ENCODE data around the gene ERAL1.
"Not testable (repeated sequence)": the region's sequence is repeated elsewhere in the genome, so short reads cannot be mapped to it uniquely, and the experiment has no call there.

Gene ERAL1

GRCh38 chr17:28855336-28855679 is 492 bp downstream of the ERAL1 start:
- DNase-seq = no peak

GRCh38 chr17:28856028-28856574 is 1.3 kb downstream of the ERAL1 start:
- DNase-seq = no peak

- no peak for DNase-seq
These were observed 3.3 kb downstream of the ERAL1 start for GRCh38 chr17:28857905-28858800.

DNA sequence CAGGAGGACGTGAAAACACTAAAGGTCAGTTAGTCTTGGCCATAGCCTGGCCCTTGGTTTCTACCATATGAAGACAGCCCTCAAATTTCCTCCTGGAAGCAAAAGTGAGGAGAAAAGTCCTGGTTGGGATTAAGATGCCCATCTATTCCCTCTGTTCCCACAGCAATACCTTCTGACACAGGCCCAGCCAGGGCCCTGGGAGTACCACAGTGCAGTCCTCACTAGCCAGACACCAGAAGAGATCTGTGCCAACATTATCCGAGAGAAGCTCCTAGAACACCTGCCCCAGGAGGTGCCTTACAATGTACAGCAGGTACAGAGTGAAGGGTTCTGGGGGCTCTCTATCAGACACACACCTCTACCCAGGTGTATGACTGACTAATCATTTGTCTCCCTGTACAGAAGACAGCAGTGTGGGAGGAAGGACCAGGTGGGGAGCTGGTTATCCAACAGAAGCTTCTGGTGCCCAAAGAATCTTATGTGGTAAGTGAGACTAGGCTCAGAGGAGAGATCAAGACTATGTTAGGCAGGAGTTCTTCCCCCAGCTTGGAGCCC is 4.1 kb downstream of the ERAL1 start:
- no peak for DNase-seq

- no peak for DNase-seq
These were observed 5.6 kb downstream of the ERAL1 start for GRCh38 chr17:28860363-28860808.

DNA sequence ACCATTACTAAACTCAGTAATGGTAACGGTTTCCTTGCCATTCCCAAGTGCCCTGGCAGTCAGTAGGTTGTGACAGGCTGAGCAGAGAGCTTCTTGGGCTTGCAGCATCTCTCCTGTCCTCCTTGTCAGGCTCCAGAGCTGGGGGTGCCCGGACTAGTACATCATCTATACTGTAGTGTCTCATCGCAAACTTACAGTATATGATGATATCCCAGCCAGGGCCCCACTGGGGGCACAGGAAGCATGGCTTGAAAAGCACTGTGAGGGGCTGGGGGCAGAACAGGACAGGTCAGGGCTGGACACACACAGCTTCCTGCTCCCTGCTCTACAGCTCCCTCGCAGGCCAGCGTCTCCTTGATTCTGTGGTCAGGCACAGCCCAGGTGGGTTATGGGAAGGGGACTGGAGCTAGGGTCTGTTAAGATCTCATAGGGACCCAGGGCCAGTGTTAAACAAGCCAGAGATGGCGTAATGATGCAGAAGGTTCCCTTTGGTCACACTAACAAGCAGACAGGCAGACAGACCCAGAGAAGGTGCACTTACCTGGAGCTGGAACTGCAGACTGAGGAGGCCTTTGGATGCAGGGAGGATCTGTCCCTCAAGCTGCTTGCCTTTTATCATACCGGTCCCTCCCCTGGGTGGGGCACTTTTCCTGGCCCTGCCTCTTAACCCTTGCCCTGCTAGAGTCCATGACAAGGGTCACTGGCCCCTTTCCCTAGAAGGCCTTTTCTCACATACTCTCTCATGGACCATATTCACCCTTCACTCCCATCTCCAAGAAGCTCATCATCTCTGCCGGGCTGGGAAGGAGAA is 6.8 kb downstream of the ERAL1 start:
- DNase-seq = no peak

GRCh38 chr17:28862561-28862960 is 7.7 kb downstream of the ERAL1 start:
- DNase-seq = no peak

DNA sequence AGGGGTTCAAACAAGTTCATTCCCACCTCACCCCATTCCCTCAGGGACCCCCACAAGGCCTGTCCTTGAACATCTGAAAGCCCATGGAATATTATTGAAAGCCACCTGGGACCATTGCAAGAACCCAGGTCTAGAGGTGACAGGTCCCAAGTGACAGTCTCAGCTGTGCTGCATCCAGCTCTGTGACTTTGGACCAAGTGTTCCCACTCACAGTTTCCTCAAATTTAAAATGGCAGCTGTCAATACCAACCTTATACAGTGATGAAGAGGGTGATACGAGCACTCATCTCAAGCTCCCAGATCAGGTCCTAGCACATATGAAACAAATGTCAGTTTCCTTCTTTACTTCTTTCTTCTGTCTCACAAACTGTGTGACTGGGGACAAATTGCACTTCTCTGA is 9.1 kb downstream of the ERAL1 start:
- no peak for DNase-seq

DNA sequence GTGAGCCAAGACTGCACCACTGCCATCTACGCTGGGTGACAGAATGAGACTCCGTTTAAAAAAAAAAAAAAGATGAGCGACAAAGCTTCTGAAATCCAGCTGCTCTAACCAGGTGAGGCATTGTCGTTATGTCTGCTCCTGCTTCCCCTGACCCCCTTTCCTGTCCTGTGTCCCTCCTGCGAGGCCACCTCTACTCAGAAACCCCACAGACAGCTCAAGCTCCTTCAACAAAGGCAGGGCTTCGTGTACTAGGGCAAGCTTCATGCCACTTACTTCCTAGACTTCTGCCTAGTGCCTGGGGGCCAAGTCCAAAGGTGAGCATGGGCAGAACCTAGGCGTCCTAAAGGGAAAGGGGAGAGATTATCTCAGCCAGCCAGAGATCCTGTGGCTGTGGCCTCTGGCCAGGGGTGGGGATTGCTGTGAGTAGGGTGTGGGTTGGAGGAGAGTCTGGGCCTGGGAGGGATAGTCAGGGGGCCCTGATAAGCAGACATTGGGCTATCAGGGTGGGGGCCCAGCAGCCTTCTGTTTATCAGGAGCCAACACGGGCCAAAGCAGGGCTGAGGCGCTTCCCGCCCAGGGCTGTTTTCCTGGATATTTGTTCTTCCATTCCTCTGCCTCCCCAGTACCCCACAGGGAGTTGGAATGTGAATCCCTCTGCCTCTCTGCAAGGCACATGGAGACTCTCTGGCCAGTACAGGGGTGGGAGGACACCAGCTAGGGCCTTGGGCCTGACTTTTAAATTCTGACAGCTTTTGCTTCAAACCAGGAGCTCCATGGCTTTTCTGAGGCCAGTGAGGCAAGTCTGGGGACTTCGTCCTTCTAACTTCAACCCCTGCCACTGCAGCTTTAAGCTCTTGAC is 10.4 kb downstream of the ERAL1 start:
- no peak for DNase-seq

- no peak for DNase-seq
These were observed 11.3 kb downstream of the ERAL1 start for GRCh38 chr17:28865946-28866752.

DNA sequence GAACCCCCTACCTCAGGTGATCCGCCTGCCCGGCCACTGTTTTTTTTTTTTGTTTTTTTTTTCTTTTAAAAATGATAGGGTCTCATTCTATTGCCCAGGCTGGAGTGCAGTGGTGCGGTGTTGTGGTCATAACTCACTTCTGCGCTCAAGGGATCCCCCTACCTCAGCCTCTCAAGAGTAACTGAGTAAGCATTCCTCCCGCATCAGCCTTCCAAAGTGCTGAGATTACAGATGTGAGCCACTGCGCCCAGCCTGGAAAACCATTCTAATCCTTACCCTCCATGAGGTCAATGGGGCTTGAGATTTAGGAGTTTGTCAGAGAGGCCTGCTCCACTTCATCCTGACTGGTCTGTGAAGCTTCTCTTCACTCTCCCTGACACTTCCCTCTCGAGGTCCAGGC is 12.5 kb downstream of the ERAL1 start:
- DNase-seq = no peak

DNA sequence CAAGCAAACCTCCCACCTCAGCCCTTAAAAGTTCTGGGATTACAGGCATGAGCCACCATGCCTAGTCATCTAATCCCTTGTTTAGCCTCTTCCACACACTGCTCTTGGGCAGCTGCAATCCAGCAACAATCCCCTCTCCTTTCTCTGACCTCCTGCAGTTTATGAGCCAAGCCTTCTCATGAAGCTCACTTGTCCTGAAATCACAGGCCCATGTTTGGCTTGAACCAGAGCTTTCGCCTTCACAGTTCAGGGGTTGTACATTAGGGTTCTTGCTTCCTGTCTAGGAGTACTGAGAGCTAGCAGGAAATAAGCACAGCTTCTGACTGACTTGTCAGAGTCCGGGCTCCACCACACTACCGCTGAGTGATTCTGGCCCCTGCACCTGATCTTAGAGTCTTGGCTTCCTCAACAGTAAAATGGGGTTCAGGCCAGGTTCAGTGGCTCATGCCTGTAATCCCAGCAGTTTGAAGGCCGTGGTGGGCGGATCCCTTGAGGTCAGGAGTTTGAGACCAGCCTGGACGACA is 16.3 kb downstream of the ERAL1 start:
- DNase-seq = peak; percentile 31

DNA sequence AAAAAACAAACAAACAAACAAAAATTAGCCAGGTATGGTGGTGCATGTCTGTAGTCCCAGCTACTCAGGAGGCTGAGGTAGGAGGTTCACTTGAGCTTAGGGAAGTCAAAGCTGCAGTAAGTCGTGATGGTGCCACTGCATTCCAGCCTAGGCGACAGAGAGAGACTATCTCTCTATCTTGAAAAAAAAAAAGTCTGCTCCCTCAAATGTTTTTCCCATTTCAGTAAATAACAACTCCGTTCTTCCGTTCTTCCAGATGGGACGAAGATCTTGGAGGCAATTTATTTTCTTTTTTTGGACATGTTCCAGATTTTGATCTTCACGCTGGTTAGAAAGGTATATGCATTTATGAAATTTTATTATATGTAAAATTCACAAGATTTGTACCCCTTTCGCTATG is 19.0 kb downstream of the ERAL1 start:
- no peak for DNase-seq

DNA sequence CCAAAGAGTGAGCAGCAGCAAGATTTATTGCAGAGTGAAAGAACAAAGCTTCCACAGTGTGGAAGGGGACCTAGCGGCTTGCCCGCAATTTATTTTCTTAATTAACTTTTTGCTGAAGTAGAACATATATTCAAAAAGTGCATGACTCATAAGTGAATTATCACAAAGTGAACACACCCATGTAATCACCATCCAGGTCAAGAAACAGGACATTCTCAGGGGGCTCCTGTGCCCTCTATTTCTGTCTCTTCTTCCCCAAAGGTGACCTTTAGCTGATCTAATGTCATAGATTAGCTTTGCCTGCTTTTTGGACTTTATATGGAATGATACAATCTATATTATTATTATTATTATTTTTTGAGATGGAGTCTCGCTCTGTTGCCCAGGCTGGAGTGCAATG is 19.9 kb downstream of the ERAL1 start:
- DNase-seq = no peak

- no peak for DNase-seq
These were observed 21.2 kb downstream of the ERAL1 start for GRCh38 chr17:28875848-28876550.

DNA sequence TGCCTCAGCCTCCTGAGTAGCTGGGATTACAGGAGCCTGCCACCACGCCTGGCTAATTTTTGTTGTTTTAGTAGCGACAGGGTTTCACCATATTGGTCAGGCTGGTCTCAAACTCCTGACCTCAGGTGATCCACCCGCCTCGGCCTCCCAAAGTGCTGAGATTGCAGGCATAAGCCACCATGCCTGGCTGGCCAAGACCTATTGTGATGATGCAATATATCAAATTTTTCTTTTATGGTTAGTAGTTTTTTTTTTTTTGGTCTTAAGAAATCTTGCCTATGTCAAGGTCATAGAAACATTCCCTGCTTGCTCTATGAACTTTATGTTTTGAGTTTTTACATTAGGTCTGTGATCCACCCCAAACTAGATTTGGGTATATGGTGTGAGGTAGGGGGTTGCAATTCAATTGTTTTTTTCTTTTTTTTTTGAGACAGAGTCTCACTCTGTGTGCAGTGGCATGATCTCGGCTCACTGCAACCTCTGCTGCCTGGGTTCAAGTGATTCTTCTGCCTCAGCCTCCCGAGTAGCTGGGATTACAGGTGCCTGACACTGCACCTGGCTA is 22.4 kb downstream of the ERAL1 start:
- DNase-seq = not testable (repeated sequence)

DNA sequence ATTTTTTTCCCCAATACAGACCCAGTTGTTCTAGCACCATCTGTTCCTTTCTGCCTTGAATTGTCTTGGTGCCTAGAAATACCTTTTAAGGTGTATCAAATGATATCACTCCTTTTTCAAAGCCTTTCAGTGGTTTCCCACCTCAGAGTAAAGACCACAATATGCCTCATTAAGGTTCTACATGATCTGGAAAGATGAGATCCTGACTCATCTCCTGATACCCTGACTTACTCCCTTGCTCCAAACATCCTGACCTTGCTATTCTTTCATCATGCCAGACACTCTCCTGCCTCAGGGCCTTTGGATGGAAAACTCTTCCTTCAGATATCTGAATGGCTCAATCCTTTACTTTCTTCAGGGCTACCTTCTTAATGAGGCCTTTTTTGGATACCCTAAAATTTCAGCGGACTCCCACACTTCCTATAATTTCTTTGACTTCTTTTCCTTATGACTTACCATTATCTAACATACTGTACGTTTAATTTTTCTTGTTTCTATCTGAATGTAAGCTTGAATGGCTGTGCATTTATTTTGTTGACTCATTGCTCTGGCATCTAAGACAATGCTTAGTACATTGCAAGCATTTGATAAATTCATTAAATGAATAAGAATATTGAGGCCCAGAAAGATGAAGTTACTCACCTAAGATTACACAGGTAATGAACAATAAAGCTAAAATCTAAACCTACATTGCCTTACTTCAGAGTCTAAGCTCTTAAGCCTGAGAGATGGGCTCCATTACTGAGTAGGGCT is 23.5 kb downstream of the ERAL1 start:
- DNase-seq = no peak

DNA sequence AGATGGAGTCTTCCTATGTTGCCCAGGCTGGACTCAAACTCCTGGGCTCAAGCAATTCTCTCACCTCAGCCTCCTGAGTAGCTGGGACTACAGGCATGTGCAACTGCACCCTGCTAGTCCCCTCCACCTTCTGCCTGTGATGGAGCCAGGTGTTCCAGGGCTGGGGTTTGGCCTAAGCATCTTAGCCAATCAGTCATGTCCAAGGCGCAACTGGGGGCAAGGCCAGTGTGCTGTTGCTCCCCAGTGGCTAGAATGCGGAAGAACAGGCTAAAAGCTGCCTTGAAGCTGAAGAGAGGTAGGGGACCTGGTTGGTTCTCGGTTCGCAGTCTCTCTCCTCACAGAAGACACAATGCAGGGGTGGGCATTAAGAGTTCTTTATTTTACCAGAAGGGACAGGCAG is 24.2 kb downstream of the ERAL1 start:
- no peak for DNase-seq

DNA sequence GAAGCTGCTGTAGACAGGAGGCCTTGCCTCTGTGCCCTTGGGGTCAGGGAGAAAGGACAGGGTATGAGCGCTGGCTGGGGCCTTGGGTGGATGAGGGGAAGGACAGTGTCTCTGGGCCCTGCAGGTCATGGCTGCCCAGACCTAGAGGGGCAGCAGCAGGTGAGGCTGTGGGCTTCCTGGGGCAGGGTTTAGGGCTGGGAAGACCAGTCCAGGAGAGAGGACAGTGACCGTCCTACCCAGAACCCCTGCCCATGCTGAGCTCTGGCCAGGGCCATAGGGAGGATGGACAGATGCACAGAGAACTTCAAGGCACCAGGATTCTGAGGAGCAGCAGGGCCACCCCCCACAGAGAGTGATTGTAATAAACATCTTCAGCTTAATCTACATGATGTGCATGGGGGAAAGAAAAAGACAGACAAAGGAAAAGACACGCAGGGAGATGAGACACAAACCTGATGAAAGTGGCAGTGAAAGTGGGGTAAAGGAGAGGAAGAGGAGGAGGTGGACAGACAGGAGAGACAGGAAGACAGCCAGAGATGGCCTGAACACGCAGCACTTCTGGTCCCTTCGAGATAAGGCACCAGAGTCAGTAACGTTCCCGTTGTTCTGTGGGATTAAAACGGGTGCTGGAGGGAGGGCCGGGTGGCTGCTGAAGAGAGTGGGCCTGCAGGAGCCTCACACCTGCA is 25.2 kb downstream of the ERAL1 start:
- no peak for DNase-seq

Data from stimulated activated CD4-positive, alpha-beta T cell treated with anti-CD3 and anti-CD28 coated beads, Interleukin-4, amount 100 ng/mL, for 24 hours (primary cell).